ENCODE measurements around the gene VPS35L. TPM values are rescaled to one million over a fixed set of nuclear protein-coding genes. Genes with fewer than 3 reads are reported as not detected.

VPS35L gene
- polyA plus RNA-seq, 1 donor, result 53.2 TPM

DNA sequence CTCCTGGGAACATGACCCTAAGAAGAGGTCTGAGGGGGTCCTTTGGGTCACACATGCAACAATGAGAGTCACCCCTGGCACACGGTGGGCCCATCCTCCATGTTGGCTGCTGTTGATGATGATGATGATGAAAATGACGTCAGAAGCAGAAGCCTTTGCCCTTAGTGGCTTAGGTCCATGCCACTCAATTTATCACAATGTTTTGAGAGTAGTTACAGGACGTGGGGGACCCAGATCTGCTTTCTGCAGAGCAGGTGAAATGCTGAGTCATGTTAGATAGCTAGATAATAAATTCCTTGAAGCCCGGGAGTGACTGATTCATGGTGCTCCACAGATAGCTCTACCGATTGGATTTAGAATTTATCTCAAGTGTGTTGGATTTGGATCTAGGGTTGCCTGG is 53.9 kb downstream of the VPS35L start:
- Histone ChIP-seq H3K36me3 (ENCODE audit: control insufficient read depth, insufficient read depth, low read length) (peaks cover 78% of the 10 kb centered on the region), H3K27ac (ENCODE audit: low read length) (no peak overlapping the region), H3K4me3 (ENCODE audit: low read length) (no peak overlapping the region), H3K4me1 (ENCODE audit: control insufficient read depth, insufficient read depth, low read length) (no peaks in the 10 kb centered on the region), H3K9me3 (ENCODE audit: control insufficient read depth, low read depth, low read length) (no peaks in the 10 kb centered on the region), H3K27me3 (ENCODE audit: control insufficient read depth, insufficient read depth, low read length) (no peaks in the 10 kb centered on the region)
- DNase-seq, result no peak
- no CpG with 5 or more reads among the region's 5 CpGs for WGBS (ENCODE audit: insufficient coverage, low lambda C conversion rate)

DNA sequence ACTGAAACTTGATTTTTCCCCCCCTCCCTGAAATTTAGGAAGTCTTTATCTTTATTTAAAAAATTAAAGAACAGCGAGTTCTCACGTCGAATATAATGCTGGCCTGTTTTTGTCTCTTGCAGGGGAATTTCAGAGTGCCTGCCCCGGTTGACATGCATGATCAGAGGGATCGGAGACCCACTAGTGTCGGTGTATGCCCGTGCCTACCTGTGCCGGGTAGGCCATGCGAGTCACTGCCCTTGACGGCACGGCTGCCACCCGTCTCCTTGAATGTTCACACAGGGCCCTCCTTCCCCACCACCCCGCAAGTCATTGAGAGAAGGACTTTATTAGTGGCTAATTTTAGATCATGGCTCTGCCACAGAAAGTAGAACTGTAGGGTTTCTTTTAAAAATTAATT is 54.7 kb downstream of the VPS35L start:
- DNase-seq, result no peak
- WGBS (ENCODE audit: insufficient coverage, low lambda C conversion rate), result no CpG with 5 or more reads among the region's 13 CpGs
- no peak overlapping the region for H3K27ac ChIP-seq (ENCODE audit: low read length)
- H3K27me3 ChIP-seq (ENCODE audit: control insufficient read depth, insufficient read depth, low read length), result no peaks in the 10 kb centered on the region
- no peak overlapping the region for H3K4me3 ChIP-seq (ENCODE audit: low read length)
- peaks cover 70% of the 10 kb centered on the region for H3K36me3 ChIP-seq (ENCODE audit: control insufficient read depth, insufficient read depth, low read length)
- H3K4me1 ChIP-seq (ENCODE audit: control insufficient read depth, insufficient read depth, low read length), result no peaks in the 10 kb centered on the region
- no peaks in the 10 kb centered on the region for H3K9me3 ChIP-seq (ENCODE audit: control insufficient read depth, low read depth, low read length)

DNA sequence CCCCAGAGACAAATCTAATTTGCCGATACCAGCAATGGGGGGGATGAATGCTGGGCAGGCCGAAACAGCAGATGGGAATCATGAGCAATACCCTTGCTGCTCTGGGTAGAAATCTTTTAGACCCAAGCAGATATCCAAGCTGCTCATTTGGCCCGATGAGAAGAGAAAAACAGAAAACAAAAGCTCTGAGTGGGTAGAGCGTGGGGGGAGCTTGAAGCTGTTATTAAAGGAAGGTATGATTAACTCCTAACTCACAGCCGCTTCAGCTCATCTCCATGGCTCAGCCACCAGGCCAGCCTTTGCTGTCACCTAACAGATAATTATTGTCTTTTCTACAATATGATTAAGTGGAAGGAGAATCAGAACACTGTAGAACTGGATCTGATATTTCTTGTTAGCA is 58.3 kb downstream of the VPS35L start:
- no peak for DNase-seq
- H3K4me1 ChIP-seq (ENCODE audit: control insufficient read depth, insufficient read depth, low read length), result no peaks in the 10 kb centered on the region
- peaks cover 56% of the 10 kb centered on the region for H3K36me3 ChIP-seq (ENCODE audit: control insufficient read depth, insufficient read depth, low read length)
- WGBS (ENCODE audit: insufficient coverage, low lambda C conversion rate), result no CpG with 5 or more reads among the region's 5 CpGs
- H3K27ac ChIP-seq (ENCODE audit: low read length), result no peak overlapping the region
- no peak overlapping the region for H3K4me3 ChIP-seq (ENCODE audit: low read length)
- no peaks in the 10 kb centered on the region for H3K9me3 ChIP-seq (ENCODE audit: control insufficient read depth, low read depth, low read length)
- no peaks in the 10 kb centered on the region for H3K27me3 ChIP-seq (ENCODE audit: control insufficient read depth, insufficient read depth, low read length)

DNA sequence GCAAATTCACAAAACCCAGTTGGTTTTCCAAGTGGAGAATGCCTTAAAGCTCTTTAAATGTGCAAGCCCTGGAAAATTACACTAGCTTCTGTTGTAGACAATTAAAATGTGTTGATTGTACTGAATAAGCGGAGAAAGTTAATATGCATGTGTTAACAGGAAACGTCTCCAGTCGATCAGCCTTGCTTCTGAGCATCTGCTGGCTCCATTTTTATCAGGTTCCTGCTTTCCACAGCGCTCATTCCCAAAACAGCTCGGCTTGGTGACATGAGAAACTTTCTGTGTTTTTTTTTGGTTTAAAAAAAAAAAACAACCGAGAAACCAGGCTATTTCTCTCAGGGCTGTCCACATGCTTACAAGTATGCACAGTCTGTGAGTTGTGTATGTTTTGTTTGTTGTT is 60.7 kb downstream of the VPS35L start:
- Histone ChIP-seq H3K4me3 (ENCODE audit: low read length) (no peak overlapping the region), H3K4me1 (ENCODE audit: control insufficient read depth, insufficient read depth, low read length) (no peaks in the 10 kb centered on the region), H3K27ac (ENCODE audit: low read length) (no peak overlapping the region), H3K27me3 (ENCODE audit: control insufficient read depth, insufficient read depth, low read length) (no peaks in the 10 kb centered on the region), H3K36me3 (ENCODE audit: control insufficient read depth, insufficient read depth, low read length) (peaks cover 45% of the 10 kb centered on the region), H3K9me3 (ENCODE audit: control insufficient read depth, low read depth, low read length) (no peaks in the 10 kb centered on the region)
- no peak for DNase-seq
- WGBS (ENCODE audit: insufficient coverage, low lambda C conversion rate), result no CpG with 5 or more reads among the region's 6 CpGs

DNA sequence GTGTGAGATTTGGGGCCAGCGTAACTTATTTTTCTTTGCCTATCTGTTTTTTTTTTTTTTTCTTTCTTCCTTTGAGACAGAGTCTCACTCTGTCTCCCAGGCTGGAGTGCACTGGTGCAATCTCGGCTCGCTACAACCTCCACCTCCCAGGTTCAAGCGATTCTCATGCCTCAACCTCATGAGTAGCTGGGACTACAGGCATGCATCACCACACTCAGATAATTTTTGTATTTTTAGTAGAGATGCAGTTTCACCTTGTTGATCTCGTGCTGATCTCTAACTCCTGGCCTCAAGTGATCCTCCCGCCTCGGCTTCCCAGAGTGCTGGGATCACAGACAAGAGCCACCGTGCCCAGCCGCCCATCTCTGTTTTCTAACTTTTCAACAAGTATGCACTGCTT is 63.4 kb downstream of the VPS35L start:
- Histone ChIP-seq H3K9me3 (ENCODE audit: control insufficient read depth, low read depth, low read length) (no peaks in the 10 kb centered on the region), H3K4me3 (ENCODE audit: low read length) (no peak overlapping the region), H3K4me1 (ENCODE audit: control insufficient read depth, insufficient read depth, low read length) (no peaks in the 10 kb centered on the region), H3K27ac (ENCODE audit: low read length) (no peak overlapping the region), H3K36me3 (ENCODE audit: control insufficient read depth, insufficient read depth, low read length) (peaks cover 37% of the 10 kb centered on the region), H3K27me3 (ENCODE audit: control insufficient read depth, insufficient read depth, low read length) (no peaks in the 10 kb centered on the region)
- no peak for DNase-seq
- 100% methylated on average over 1 of the region's 9 CpGs for WGBS (ENCODE audit: insufficient coverage, low lambda C conversion rate)

DNA sequence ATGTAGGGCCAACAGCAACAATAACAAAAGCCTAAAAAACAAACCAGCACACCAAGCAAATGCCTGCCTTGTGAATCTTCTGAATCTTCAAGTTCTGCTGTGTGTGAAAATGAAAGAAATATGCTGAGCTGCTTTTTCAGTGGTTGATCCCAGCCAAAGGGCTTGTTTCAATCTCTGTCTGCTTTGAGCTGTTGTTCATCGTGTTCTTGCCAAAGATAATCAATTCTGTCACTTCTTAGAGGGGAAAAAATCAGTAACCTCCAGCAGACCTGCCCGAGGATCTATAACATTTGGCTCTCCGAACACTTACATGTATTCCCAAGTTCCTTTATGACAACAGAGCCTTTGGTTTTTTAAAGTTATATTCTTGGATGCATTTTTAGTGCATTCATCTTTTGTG is 65.9 kb downstream of the VPS35L start:
- H3K27me3 ChIP-seq (ENCODE audit: control insufficient read depth, insufficient read depth, low read length), result no peaks in the 10 kb centered on the region
- no peak for DNase-seq
- H3K4me3 ChIP-seq (ENCODE audit: low read length), result no peak overlapping the region
- WGBS (ENCODE audit: insufficient coverage, low lambda C conversion rate), result 93% methylated on average over 3 of the region's 3 CpGs
- H3K4me1 ChIP-seq (ENCODE audit: control insufficient read depth, insufficient read depth, low read length), result no peaks in the 10 kb centered on the region
- H3K36me3 ChIP-seq (ENCODE audit: control insufficient read depth, insufficient read depth, low read length), result peaks cover 47% of the 10 kb centered on the region
- H3K27ac ChIP-seq (ENCODE audit: low read length), result no peak overlapping the region
- H3K9me3 ChIP-seq (ENCODE audit: control insufficient read depth, low read depth, low read length), result no peaks in the 10 kb centered on the region

DNA sequence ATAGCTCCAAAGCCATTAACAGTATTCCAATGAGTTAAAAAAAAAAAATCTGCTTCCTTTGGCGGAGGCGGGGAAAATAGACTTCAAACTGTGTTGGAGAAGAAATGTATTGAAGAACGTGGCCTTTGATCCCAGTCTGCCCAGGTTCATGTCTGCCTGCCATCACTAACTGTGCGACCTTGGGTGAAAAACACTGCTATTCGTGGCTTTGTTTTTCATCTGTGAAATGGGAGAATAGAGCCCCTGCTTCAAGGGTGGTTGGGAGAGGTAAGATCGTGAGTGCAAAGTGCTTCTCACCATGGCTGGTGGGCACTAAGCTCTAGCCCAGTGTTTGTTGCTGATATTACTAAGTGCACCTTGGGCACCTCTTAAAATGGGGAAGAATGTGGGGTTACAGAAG is 69.5 kb downstream of the VPS35L start:
- DNase-seq, result no peak
- Histone ChIP-seq H3K27me3 (ENCODE audit: control insufficient read depth, insufficient read depth, low read length) (no peaks in the 10 kb centered on the region), H3K4me3 (ENCODE audit: low read length) (no peak overlapping the region), H3K4me1 (ENCODE audit: control insufficient read depth, insufficient read depth, low read length) (no peaks in the 10 kb centered on the region), H3K9me3 (ENCODE audit: control insufficient read depth, low read depth, low read length) (no peaks in the 10 kb centered on the region), H3K36me3 (ENCODE audit: control insufficient read depth, insufficient read depth, low read length) (peaks cover 51% of the 10 kb centered on the region), H3K27ac (ENCODE audit: low read length) (no peak overlapping the region)
- no CpG with 5 or more reads among the region's 6 CpGs for WGBS (ENCODE audit: insufficient coverage, low lambda C conversion rate)

DNA sequence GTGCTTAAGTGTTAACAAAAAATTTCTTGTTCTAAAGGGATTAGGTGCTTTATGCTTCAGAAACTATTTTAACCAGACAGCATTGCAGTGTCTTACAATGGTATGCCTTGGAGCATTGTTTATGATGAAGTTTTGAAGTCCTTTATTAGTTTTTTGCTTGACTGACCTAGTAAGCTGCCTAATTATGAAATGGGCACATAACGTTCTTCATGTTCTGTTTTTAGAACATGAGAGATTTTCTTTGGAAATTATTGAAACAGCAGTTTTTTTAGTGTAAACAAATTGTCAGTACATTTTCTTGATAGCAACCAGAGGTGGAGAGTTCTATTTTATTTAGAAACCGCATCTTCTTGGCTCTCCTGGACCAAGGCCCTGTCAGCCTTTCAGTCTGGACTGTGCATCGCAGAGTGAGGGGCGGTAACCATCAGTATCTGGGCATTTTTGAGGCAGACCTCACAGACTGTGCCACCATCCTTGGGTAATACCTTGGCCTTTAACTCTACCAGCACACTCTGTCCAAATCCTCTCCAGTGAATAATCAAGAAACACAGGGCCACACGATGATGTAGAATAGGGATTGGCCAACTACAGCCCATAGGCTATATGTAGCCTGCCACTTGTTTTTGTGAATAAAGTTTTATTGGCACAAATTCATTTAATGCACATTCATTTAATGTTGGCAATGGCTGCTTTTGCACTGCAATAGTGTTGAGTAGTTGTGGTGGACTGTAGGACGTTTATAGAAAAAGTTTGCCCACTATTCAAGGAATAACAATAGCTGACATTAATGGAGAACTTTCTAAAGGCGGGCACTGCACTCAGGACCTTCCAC is 81.1 kb downstream of the VPS35L start:
- Histone ChIP-seq H3K9me3 (ENCODE audit: control insufficient read depth, low read depth, low read length) (no peaks in the 10 kb centered on the region), H3K4me1 (ENCODE audit: control insufficient read depth, insufficient read depth, low read length) (no peaks in the 10 kb centered on the region), H3K4me3 (ENCODE audit: low read length) (no peak overlapping the region), H3K36me3 (ENCODE audit: control insufficient read depth, insufficient read depth, low read length) (peaks cover 60% of the 10 kb centered on the region), H3K27ac (ENCODE audit: low read length) (no peak overlapping the region), H3K27me3 (ENCODE audit: control insufficient read depth, insufficient read depth, low read length) (no peaks in the 10 kb centered on the region)
- WGBS (ENCODE audit: insufficient coverage, low lambda C conversion rate), result 83% methylated on average over 1 of the region's 7 CpGs
- DNase-seq, result no peak

DNA sequence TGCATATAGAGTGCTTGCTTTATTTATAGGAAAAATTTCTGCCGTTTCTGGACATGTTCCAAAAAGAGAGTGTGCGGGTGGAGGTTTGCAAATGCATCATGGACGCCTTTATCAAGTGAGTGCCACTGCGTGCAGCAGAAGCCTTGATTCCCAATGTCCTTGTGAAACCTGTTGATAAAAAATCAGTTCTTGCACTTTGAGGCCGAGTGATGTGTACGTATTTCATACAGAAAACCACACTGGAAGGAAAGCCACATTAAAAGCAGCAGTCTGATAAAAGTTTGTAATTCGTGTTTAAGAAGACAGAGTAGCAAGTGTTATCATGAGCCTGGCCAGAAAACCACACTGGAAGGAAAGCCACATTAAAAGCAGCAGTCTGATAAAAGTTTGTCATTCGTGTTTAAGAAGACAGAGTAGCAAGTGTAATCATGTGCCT is 84.5 kb downstream of the VPS35L start:
- H3K27ac ChIP-seq (ENCODE audit: low read length), result no peak overlapping the region
- H3K4me3 ChIP-seq (ENCODE audit: low read length), result no peak overlapping the region
- no peaks in the 10 kb centered on the region for H3K9me3 ChIP-seq (ENCODE audit: control insufficient read depth, low read depth, low read length)
- H3K27me3 ChIP-seq (ENCODE audit: control insufficient read depth, insufficient read depth, low read length), result no peaks in the 10 kb centered on the region
- no CpG with 5 or more reads among the region's 8 CpGs for WGBS (ENCODE audit: insufficient coverage, low lambda C conversion rate)
- peaks cover 49% of the 10 kb centered on the region for H3K36me3 ChIP-seq (ENCODE audit: control insufficient read depth, insufficient read depth, low read length)
- DNase-seq, result no peak
- H3K4me1 ChIP-seq (ENCODE audit: control insufficient read depth, insufficient read depth, low read length), result no peaks in the 10 kb centered on the region

DNA sequence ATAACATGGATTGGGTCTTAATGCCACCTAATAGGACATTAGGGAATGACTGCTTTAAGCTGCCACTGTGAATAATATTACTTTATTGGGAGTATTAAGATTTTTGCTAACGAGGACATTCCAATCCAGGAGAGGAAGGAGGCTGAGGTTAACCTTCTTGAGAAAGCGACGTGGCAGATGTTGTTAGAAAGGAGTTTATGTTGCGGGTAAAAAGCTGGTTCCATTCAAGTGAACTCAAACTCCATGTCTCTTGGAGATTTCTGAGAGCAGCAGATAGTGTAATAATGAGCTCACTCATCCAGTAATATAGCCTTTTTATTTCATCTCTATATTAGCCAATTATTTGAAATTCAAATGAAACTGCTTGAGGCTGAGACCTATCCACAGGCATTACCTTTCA is 87.0 kb downstream of the VPS35L start:
- no peaks in the 10 kb centered on the region for H3K27me3 ChIP-seq (ENCODE audit: control insufficient read depth, insufficient read depth, low read length)
- H3K4me1 ChIP-seq (ENCODE audit: control insufficient read depth, insufficient read depth, low read length), result no peaks in the 10 kb centered on the region
- H3K36me3 ChIP-seq (ENCODE audit: control insufficient read depth, insufficient read depth, low read length), result peaks cover 50% of the 10 kb centered on the region
- H3K4me3 ChIP-seq (ENCODE audit: low read length), result no peak overlapping the region
- no peaks in the 10 kb centered on the region for H3K9me3 ChIP-seq (ENCODE audit: control insufficient read depth, low read depth, low read length)
- 97% methylated on average over 4 of the region's 4 CpGs for WGBS (ENCODE audit: insufficient coverage, low lambda C conversion rate)
- no peak for DNase-seq
- no peak overlapping the region for H3K27ac ChIP-seq (ENCODE audit: low read length)

DNA sequence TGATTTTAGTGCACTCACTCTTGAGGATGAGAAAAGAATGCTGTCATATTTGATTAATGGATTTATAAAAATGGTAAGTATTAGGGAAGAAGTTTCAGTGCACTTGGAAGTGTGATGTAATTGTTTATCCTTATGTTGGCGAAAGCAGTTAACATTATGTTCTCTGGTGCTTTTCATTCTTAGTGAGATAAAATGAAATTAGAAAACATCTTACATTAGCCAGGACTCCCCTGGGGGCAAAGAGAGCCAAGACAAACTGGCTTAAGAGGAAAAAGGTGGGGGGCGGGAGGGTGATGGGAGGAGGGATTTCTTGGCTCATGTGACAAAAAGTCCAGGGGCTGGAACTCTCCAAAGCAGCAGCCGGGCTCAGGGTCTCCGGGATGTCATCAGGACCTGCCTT is 89.4 kb downstream of the VPS35L start:
- H3K9me3 ChIP-seq (ENCODE audit: control insufficient read depth, low read depth, low read length), result no peaks in the 10 kb centered on the region
- peaks cover 44% of the 10 kb centered on the region for H3K36me3 ChIP-seq (ENCODE audit: control insufficient read depth, insufficient read depth, low read length)
- no peak overlapping the region for H3K27ac ChIP-seq (ENCODE audit: low read length)
- peaks cover 3% of the 10 kb centered on the region for H3K4me1 ChIP-seq (ENCODE audit: control insufficient read depth, insufficient read depth, low read length)
- peak in 1 of 2 donors; percentile 21 for DNase-seq
- no peak overlapping the region for H3K4me3 ChIP-seq (ENCODE audit: low read length)
- no peaks in the 10 kb centered on the region for H3K27me3 ChIP-seq (ENCODE audit: control insufficient read depth, insufficient read depth, low read length)
- WGBS (ENCODE audit: insufficient coverage, low lambda C conversion rate), result 67% methylated on average over 1 of the region's 4 CpGs

Measured in large intestine (tissue), 3 donors.